GM18508 (cell line): ENCODE data around the gene ZSCAN21.

Experiments
- ATAC-seq: cut with Tn5 transposase; IDR thresholded peaks from one replicate; pipeline ENCODE4 v1.9.1; 2021; ENCODE audit warnings: moderate number of reproducible peaks; ENCODE audit not compliant: insufficient read depth, unreplicated experiment

Gene ZSCAN21

DNA sequence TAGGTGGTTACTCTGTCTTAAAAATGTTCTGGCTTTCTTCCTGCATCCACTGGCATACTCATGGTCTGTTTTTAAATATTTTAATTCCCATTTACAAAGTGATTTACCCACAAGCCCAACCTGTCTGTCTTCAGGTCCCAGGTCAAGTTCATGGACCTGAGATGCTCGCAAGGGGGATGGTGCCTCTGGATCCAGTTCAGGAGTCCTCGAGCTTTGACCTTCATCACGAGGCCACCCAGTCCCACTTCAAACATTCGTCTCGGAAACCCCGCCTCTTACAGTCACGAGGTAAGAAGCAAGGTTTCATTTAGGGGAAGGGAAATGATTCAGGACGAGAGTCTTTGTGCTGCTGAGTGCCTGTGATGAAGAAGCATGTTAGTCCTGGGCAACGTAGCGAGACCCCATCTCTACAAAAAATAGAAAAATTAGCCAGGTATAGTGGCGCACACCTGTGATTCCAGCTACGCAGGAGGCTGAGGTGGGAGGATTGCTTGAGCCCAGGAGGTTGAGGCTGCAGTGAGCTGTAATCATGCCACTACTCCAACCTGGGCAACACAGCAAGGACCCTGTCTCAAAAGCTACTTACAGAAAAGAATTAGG, 25.5 kb upstream of the ZSCAN21 start:
- ATAC-seq: no peak

DNA sequence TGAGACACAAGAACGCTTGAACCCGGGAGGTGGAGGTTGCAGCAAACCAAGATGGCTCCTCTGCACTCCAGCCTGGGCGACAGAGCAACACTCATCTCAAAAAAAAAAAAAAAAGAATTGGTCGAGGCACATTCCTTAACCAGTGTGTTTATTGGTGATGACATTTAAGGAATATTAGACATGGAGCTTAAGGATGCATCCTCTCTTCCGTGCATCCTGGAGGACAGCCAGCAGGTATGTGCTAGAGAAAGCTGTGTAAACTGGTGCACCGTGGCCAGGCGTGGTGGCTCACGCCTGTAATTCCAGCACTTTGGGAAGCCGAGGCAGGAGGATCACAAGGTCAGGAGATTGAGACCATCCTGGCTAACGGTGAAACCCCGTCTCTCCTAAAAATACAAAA, 22.4 kb upstream of the ZSCAN21 start:
- no peak for ATAC-seq

DNA sequence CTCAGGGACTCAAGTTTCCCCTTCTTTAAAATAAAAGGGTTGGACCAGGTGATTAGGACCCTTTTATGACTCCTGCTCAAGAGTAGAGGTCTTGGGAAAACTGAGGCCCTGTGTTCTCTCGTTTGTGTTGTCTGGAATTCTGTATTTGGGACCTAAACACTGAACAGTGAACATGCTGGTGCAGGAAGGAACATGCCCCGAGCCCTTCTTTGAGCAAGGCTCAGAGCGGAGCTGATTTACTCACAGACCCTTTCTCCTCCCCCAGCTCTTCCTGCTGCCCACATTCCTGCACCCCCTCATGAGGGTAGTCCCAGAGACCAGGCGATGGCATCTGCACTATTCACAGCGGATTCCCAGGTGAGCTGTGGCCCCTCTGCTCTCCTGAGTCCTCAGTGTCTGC, 20.0 kb upstream of the ZSCAN21 start:
- ATAC-seq: no peak

DNA sequence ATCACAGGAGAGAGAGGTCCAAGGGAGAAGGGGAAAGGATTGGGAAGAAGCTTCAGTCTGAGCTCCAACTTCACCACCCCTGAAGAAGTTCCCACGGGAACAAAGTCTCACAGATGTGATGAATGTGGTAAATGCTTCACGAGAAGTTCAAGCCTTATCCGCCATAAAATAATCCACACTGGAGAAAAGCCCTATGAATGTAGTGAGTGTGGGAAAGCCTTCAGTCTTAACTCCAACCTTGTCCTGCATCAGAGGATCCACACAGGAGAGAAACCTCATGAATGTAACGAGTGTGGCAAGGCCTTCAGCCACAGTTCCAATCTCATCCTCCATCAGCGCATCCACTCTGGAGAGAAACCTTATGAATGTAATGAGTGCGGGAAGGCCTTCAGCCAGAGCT, 16.0 kb upstream of the ZSCAN21 start:
- ATAC-seq: no peak

DNA sequence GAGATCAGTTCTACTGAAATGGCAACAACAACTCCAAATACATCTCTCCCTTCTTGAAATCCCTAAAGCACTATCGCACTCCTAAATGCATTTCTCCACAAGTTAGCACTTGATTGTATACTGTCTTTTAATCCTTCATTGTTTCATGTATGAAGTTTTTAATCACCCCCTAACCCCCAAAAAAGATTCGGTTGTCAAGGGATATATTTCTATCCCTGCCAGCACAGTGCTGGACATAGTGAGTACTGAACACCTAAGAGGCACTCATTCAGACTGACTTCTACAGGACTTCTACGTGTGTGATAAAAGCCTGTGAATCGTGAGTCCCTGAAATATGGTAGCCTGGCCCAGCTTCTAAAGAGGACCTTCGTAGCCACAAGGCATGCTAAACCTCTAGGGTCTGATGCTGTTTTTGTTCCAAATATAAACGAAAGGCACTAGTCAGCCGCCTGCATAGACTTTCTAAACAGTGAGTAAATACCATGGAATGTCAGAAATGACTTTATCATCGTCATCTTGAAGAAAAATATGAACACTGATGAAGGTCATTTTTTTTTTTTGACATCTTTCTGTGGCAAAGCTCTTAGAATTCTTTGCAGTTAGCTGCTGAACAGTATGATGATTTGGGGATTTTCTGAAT, 14.6 kb upstream of the ZSCAN21 start:
- ATAC-seq: no peak

DNA sequence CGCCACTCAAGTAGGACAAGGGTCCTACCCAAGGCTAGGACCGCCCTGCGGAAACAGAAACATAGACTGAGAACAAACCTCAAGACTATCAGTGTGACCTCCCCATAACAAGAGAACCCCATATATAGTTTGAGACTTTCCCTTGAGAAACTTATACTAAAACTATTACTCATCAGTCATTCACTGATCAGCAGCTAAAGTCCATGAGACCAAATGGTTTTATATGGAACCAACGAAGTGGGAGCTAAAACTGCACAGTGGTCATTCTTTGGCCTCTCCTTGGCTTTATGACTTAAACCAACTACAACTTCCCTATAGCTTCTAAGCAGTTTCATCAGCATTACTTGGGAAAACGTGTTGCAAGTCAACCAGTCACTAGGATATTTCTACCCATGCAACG, 13.7 kb upstream of the ZSCAN21 start:
- ATAC-seq: no peak

DNA sequence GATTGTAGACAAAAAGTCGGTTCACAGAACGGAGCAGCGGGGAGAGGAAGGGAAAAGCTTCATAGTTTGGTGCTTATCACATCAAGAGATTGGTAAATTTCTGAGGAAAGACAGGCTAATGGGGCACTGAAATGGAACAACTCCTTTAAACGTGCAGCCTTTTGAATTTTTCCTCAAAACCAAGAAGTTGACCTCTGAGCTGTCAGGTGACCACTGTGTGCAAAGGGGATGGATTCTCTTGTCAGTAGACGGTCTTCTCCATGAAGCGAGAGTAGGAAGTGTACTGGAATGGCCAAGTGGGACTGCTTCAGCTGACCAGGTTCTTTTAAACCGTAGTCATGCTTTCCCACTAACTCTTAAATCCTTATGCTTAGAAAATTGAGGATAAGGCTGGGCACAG, 11.2 kb upstream of the ZSCAN21 start:
- no peak for ATAC-seq

DNA sequence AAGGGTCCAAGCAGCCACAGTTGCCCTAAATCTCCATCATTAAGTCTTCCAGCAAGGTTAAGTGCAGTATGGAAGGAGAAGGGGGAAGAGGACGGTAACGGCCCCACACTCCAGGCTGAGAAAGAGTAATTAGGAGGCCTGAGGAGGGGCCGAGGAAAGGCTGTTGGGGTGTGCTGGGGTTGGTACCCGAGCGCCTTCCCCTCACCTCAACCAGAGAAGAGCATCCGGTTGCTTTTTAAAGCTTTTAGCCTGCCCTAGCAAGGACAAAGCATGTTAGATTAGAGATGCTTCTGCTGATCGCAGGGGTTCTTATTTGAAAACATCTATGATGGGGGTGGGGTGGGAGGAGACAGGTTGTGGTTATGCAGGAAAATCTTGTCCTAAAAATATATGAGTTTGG, 9.0 kb upstream of the ZSCAN21 start:
- ATAC-seq: no peak

DNA sequence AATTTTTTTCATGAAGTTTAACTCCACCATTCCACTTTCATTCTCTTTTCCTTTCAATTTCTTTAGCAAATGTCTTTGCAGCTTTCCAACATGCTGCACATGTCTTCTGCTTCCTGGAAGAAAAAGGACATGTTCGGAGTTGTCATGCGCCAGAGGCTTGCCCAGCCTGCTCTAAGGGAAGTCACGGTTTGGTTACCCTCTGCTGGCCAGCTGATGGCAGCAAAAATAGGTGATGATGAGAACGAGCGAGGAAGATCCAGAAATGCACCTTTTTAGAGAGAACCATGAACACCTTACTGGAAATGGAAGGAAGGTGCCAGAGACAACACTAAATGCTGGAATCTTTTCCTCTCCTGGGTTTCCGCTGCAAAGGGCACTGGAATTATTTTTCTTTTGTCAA, 4.9 kb upstream of the ZSCAN21 start:
- ATAC-seq: no peak

DNA sequence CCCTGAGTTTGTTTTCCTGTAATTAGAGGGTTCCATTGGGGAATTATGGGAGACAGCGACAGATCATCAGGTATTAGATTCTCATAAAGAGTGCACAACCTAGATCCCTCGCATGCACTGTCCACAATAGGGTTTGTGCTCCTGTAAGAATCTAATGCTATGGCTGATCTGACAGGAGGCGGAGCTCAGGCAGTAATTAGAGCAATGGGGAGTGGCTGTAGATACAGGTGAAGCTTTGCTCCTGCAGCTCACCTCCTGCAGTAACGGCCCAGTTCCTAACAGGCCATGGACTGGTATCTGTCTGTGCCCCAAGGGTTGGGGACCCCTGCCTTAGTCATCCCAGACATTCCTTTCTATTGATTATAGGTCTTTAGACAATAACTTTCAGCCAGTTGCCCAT, 894 bp upstream of the ZSCAN21 start:
- no peak for ATAC-seq

DNA sequence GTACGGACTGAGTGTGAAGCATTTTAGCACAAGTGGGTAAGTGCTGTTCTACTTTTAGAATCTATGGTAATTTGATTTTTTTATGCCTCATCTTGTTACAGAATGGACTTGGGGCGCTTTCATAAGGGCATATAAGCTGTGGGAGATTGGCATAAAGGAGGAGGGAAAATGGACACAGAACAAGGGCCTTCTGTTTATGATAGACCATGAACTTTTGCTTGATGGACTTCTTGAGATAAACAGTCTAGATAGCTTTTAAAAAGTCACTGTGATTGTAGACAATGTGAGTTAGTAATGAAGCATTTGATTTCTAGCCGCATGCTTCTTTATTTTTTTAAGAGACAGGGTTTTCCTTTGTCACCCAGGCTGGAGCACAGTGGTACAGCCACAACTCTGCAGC, 2.0 kb downstream of the ZSCAN21 start:
- ATAC-seq: no peak

DNA sequence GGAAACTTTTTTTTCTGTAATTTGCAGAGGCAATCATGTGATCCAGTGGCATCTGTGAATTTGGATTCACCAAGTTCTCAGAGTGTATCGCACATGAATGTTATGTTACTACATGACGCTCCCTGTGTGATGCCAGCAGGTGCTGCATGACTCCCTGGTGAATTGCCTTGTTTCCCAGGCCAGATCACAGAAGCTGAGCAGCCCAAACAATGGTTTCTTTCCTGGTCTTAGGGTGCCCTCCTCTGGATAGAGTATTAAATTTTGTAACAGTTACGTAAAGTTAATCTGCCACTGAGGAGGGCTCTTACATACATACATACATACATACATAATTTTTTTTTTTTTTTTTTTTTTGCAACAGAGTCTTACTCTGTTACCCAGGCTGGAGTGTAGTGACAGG, 3.6 kb downstream of the ZSCAN21 start:
- ATAC-seq: no peak

DNA sequence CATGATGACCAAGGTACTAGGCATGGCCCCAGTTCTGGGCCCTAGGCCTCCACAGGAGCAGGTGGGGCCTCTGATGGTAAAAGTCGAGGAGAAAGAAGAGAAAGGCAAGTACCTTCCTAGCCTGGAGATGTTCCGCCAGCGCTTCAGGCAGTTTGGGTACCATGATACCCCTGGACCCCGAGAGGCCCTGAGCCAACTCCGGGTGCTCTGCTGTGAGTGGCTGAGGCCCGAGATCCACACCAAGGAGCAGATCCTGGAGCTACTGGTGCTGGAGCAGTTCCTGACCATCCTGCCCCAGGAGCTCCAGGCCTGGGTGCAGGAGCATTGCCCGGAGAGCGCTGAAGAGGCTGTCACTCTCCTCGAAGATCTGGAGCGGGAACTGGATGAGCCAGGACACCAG, 7.4 kb downstream of the ZSCAN21 start:
- ATAC-seq: no peak

DNA sequence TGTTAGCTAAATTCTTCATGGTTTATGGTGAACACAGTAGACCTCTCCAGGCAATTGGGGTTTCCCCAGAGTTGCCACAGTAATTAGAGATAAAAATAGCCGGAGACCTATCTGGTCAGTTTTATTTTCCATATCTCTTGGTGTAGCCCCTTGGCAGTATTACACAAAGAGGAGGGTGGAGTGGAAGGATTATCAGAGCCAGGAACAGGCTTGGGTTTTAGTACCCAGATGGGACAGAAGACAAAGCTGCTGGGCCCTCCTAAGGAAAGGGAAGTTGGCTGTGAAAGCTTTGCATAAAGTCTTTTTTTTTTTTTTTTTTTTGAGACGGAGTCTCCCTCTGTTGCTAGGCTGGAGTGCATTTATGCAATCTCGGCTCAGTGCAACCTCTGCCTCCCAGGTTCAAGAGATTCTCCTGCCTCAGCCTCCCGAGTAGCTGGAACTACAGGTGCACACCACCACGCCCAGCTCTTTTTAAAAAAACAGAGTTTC, 9.7 kb downstream of the ZSCAN21 start:
- ATAC-seq: no peak

DNA sequence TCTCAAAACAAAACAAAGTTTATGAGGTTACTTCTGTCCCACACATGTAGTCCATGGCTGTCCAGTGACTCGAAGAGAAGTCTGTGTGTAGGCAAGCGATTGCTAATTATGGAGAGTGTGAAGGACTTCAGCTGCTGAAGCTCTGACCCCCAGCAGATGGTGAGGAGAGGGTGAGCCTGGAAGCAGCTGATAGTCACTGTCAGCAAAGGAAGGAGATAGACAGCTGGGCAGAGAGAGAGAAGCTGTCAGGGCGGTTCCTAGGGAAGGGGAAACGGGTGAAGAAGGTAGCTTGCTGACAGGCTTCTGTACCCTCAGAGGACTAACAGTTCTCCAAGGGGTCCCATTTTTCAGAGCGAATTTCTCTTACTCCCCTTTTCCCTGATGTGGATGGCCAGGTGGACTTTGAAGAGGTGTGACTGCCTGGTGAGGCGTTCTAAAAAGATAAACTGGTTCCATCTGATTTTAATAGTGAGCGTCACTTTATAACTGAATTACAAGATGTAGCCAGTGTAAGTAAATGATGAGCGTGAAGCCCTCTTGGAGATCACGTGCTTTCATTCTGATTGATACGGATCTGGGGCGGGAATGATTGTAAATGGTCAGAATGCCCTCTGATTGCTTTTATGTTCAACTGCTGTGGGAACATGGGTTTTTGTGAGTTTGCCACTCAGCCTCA, 12.1 kb downstream of the ZSCAN21 start:
- ATAC-seq: no peak

DNA sequence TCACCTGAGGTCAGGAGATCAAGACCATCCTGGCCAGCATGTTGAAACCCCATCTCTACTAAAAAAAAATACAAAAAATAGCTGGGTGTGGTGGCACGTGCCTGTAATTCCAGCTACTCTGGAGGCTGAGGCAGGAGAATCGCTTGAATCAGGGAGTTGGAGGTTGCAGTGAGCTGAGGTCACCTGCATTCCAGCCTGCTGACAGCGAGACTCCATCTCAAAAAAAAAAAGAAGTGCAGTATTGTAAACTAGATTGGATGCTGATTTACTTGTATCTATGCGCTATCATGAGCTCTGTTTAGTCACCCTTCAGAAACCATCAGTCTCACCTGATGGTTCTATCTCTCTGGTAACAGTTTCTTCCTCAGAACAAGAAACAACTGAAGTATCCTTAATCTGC, 13.8 kb downstream of the ZSCAN21 start:
- ATAC-seq: no peak

DNA sequence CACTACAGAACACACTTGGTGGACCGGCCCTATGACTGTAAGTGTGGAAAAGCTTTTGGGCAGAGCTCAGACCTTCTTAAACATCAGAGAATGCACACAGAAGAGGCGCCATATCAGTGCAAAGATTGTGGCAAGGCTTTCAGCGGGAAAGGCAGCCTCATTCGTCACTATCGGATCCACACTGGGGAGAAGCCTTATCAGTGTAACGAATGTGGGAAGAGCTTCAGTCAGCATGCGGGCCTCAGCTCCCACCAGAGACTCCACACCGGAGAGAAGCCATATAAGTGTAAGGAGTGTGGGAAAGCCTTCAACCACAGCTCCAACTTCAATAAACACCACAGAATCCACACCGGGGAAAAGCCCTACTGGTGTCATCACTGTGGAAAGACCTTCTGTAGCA, 14.6 kb downstream of the ZSCAN21 start:
- no peak for ATAC-seq

DNA sequence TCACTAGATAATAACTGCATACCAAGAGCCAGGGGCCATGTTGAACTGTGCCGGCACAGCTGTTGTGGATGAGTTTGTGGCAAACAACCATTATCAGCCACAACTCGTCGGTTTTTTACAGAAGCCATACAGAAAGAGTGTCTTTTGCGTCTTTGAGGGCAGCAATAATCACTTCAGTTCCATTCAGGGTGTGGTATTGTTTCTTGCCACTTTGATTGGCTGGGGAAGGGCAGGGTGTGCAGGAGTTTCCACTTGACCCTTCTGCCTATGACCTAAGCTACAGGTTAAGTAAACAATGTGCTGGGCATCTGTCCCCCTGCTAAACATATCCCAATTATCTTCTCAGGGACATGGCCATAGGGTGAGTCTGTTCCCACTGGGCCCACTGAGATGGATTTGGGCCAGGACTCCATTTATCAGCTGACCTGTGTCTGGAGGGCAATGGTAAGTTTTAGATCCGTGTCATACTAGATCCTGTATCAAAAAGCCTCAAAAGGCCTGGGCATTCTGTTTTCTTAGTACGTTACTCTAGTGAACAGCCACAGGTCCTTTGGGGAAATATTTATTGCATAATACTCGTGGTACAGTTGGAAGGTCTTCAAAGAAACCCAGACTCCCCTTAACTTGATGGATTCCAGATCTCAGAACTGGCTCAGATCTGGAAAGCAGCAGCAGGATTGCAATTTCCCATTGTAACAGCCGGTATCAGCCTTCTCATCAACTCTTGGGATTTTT, 16.0 kb downstream of the ZSCAN21 start:
- ATAC-seq: no peak

DNA sequence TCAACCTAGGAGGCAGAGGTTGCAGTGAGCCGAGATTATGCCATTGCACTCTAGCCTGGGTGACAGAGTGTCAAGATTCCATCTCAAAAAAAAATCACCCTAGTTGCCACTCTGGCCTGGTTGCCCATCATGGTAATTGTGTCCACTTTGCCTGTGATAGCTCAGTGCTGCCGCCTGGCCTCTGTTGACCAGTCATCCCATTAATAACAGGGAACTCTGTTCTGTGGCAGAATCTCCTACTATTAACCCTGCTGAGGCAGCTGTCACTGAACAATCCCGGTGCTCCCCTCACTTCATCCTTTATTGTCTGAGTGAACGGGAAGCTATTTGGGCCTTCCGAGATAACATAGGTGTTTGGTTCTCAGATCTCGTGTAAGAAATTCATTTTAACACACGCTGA, 17.4 kb downstream of the ZSCAN21 start:
- ATAC-seq: no peak

DNA sequence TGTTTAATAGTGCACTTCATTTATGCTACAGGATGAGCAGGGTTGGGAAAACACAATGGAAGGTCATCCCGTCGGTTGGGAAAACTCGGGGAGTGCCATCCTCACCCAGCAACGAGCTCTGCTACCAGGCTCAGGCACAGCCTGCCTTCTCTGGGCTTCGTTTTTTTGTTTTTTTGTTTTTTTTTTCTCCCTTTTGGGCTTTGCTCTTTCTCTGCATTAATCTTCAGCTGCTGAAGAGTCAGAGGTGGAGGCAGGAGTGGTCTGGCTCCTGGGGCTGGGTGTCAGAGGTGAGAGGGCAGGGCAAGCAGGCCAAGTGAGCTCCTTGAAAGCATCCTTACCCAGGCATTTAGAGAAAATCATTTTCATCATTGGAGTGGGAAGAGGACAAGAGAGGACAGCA, 20.4 kb downstream of the ZSCAN21 start:
- no peak for ATAC-seq

DNA sequence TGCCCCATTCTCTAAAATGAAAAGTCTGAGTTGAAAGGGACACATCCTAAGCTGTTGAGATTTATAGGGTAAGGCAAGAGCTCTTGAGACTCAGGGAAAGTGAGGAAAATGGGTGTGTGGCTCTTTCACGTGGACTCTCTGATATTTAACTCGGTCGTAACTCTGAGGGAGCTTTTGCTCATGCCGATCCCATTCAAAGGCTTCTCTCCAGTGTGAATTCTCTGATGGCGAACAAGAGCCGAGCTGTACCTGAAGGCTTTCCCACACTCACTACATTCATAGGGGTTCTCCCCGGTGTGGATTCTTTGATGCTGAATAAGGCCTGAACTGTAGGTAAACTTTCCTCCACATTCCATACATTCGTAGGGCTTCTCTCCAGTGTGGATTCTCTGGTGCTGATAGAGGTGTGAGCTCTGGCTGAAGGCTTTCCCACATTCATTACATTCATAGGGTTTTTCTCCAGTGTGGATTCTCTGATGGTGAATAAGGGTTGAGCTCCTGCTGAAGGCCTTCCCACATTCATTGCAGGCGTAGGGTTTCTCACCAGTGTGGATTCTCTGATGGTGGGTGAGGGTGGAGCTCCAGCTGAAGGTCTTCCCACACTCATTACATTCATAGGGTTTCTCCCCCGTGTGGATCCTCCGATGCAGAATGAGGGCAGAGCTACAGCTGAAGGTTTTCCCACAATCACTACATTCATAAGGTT, 21.6 kb downstream of the ZSCAN21 start:
- no peak for ATAC-seq
